Measurements from ENCODE around the gene KIAA1191.
A peak's percentile ranks its signal among the peaks of the same experiment; 100 is the strongest.

Gene KIAA1191

DNA sequence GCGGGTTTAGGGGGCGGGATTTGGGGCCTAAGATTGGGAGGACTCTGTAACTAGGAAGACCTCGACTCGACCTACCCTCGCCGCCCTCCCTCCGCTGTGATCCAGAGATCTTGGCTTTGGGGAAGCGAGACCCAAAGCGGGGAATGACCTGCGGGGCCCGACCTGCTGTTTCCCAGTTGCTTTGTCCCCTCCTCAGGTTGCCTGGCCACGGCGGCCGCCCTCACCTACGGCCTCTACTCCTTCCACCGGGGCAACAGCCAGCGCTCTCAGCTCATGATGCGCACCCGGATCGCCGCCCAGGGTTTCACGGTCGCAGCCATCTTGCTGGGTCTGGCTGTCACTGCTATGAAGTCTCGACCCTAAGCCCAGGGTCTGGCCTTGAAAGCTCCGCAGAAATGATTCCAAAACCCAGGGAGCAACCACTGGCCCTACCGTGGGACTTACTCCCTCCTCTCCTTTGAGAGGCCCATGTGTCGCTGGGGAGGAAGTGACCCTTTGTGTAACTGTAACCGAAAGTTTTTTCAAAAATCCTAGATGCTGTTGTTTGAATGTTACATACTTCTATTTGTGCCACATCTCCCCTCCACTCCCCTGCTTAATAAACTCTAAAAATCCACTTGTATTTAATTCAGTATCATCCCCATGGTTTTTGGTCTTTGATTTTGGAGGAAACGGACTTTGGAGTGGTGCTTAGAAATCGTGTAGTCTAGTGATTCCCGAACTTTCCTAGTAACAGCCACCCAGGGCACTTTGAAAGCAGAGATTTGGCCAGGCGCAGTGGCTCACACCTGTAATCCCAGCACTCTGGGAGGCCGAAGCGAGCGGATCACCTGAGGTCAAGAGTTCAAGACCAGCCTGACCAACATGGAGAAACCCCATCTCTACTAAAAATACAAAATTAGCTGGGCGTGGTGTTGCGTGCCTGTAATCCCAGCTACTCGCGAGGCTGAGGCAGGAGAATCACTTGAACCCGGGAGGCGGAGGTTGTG, 27.9 kb upstream of the KIAA1191 start:
- no peak for DNase-seq (ENCODE audit: low spot score)

GRCh38 chr5:176388444-176389134, 27.0 kb upstream of the KIAA1191 start, which contains the start of the genes HIGD2A and NOP16:
TSS of gene HIGD2A (plus strand) at chr5:176388751. CDS start at chr5:176388820, 69 bp downstream.
TSS of gene NOP16 (minus strand) at chr5:176388598. CDS start at chr5:176388539, 59 bp downstream.
- peak; percentile 99 for DNase-seq (ENCODE audit: low spot score)

DNA sequence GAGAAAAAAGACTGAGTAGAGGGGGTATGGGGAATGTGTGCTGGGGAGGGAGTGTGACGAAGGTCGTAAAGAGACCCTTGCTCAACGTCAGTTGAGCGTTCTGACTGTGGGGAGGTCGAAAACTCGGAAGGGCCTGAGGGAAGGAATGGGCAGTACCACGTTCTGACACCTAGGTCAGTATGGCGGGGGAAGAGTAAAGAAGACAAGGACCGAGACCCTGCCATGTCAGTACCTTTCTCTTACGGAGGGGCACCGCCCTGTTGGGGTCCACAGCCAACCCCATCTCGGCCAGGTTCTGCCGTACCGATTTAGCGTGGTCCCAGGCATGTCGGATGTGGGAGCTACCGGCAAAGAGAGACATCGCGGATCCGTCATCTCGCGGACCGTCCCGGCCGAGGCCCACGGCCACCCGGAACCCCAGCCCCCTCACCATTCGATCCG, 26.5 kb upstream of the KIAA1191 start:
- DNase-seq (ENCODE audit: low spot score): no peak

DNA sequence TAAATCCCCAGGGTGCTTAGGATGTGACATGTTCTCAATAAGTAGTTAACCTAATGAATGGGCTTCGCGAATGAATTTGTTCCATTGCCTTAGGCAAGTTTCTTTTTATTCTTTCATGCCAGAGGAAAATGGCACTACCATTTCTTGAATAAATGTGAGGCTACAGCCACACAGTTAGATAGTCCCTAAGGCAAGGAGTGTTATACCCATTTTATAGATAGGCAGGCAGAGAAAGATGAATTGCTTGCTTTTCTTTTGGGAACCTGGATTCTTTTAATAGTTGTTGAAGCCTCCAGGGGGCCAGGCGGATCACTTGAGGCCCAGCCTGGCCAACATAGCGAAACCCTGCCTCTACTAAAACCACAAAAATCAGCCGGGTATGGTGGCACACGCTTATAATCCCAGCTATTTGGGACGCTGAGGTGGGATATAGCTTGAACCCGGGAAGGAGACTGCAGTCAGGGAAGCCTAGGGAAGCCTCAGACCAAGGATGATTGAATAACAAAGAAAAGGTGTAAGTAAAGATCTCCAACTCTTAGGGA, 25.9 kb upstream of the KIAA1191 start:
- DNase-seq (ENCODE audit: low spot score): no peak

DNA sequence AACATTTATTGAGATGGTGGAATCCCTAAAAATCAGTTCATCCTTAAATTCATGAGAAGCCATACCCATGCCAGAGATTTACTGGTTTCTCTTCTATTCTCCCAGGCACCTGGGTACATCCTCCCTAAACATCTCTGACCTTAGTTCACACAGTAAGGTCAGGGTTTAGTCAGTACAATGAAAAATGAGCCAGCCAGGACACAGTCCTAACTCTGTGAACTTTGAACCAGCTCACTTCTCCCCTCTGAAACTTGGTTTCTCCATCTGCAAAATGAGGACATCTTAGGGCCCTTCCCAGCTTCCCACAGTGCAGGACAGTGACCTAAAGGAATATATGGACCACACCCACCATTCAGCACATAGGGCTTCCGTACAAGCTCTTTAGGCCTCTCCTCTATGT, 24.9 kb upstream of the KIAA1191 start:
- no peak for DNase-seq (ENCODE audit: low spot score)

DNA sequence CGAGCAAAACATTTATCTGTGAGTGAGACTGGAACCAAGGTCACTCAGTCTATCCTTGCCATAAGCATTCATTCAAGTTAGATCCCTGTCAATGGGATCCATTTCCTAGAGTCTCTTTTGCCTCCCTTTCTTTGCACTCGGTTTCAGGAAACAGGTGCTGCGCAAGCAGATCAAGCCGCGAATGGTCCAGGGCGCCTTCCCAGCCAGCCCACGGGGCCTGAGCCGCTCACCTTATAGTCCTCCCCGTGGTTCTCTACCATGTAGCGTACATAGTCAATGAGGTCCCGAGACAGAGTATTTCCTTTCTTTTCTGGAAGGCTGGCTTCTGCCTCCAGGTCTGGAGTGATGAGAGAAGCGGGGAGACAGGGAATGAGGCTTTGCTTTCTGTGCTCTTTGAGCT, 23.4 kb upstream of the KIAA1191 start:
- DNase-seq (ENCODE audit: low spot score): no peak

DNA sequence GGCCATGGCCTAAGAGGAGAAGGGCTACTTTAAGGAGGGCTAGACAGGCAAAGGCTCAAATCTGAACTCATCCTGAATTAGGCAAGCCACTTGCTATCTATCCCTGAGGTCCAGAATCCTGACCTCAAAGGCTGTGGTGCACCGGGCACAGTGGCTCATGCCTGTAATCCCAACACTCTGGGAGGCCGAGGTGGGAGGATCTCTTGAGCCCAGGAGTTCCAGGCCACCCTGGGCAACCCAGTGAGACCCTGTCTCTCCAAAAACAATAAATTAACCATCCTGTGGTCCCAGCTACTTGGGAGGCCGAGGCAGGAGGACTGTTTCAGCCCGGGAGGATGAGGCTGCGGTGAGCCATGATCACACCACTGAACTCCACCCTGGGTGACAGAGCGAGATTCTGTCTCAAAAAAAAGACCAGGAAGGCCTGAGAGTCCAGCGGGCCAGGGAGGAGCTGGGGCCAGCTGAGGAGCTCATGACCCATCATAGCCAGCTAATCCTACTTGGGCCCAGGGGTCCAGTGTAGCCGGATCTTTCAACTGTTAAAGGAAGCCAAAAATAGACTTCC, 22.9 kb upstream of the KIAA1191 start:
- no peak for DNase-seq (ENCODE audit: low spot score)

DNA sequence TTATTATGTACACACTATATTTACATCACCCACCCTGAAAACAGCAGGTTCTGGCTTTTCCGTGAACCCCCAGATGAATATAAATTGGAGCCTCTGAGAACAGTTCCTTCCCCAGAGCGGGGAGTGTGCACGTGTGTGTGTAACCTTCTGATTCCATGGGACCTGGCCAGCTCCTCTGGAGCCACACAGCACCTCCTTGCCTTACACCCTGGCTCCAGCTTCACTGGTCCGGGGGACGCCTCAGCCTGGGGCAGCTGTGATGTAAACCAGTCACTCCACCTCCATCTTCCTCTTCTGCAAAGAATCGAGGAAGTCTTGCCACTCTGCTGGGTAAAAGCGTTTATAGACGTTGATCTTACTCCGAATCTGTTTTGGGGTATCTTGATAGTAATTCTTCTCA, 22.4 kb upstream of the KIAA1191 start:
- DNase-seq (ENCODE audit: low spot score): no peak

DNA sequence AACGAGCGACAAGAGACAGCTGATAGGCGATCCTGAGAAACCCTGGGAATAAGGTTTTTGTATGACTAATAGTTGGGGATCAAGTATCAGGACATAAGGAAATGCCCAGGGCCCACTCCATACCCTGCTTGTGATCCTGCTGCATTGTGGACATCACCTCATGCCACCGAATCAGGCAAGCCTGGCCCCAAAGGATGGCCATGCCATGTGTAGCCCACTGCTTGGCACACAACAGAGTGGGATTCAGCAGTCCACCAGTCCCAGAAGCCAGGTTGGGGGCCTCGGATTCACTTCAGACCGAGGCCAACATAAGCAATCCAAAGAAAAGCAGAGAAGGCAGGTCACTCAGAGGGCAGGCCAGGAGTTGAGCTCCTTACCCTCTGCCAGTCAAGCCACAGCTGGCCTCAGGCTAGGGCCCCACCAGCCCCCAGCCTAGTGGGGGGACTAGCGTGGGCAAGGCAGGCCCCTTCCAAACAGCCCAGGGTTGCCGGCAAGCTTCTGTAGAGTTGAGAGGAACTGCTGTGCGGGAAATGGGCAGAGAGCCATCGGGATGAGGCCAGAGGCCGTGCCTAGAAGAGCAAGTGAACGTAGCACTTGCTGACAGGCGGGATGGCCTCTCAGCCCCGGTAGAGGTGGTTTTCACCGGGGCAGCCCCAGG, 21.8 kb upstream of the KIAA1191 start:
- no peak for DNase-seq (ENCODE audit: low spot score)

- no peak for DNase-seq (ENCODE audit: low spot score)
These were observed 21.2 kb upstream of the KIAA1191 start for GRCh38 chr5:176382721-176383120.

- DNase-seq (ENCODE audit: low spot score): no peak
These were observed 20.4 kb upstream of the KIAA1191 start for GRCh38 chr5:176381979-176382378.

DNA sequence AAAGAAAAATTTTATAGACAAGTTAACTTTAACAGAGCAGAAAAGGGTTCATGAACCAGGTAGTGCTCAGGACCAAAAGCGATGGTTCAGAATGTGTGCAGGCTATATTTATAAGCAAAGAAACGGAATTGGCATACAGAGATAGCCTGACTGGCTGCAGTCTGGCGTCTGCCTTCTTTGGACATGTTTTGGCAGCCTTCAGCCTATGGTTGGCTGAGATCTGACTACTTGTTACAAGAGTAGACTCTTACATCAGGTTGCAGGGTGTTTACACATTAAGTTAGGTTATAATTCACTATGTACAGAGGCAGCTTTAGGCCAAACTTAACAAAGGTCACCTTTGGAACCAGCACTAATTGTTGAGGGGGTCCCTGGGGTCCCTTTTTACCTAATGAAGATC, 19.9 kb upstream of the KIAA1191 start:
- DNase-seq (ENCODE audit: low spot score): no peak

DNA sequence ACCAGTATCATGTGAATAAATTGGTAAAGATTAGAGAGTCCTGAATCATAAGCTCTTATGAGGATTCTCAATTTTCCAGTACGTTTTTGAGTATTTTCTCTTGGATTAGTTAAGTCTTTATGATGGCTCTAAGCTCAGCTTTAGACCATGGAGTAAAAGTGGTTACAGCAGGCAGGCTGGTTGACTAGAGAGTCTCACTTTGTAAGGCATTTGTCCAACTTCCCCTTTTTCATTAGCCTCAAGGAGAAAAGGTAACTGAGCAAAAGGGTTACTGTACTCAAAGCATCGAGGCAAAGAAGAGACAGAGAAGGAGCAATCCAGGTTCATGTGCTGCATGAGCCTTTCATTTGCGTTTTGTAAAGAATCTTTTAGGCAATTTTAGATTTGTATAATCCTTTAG, 18.3 kb upstream of the KIAA1191 start:
- no peak for DNase-seq (ENCODE audit: low spot score)

DNA sequence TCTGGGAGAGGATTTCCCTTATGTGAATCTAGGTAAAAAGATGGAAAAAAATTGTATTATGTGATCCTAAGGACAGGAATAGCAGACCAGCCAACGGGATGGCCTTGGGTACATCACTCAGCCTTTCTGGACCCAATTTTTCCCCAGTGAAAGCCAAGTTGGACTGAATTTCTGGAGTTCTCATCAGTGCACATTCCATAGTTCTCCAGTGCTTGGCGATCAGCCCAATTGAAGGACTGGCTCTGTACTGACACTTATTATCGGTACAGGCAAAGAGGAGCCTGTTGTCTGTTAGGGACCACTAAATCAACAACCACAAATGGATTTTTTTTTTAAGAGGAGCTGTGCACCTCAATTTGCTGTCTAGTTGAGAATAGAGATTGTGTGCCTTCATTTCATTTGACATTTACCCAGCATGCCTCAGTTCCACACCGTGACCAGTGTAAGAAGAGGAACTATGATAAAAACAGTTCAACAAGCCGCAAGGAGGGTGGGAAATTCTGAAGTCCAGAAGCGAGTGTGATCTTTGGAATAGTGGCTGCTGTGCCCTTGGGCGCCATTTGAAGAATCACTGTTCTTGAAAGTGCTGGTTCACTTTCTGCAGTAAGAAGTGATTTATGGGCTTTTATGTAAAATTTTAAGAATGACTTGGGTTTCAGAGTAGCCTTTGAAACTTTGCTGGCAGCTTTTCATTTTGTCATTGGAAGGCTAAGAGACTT, 11.7 kb upstream of the KIAA1191 start:
- no peak for DNase-seq (ENCODE audit: low spot score)

GRCh38 chr5:176371621-176372539, 10.3 kb upstream of the KIAA1191 start:
- DNase-seq (ENCODE audit: low spot score): no peak

- DNase-seq (ENCODE audit: low spot score): no peak
These were observed 8.6 kb upstream of the KIAA1191 start for GRCh38 chr5:176369934-176370711.

GRCh38 chr5:176368726-176369125, 7.2 kb upstream of the KIAA1191 start:
- DNase-seq (ENCODE audit: low spot score): no peak

- no peak for DNase-seq (ENCODE audit: low spot score)
These were observed 4.8 kb upstream of the KIAA1191 start for GRCh38 chr5:176366232-176366894.

All from CD4-positive, alpha-beta T cell treated with Interleukin-2 at 100 ng/mL for 4 hours (primary cell).